OCI-LY1 (cell line): ENCODE measurements around the gene NTRK3.

Experiments used
- H2AFZ ChIP-seq: fragments of 200-600 bp; sonication (generic), shearing (Covaris generic); 2 replicates; pipeline ENCODE4 v1.6.0; 2014; ENCODE audit warnings: antibody characterized with exemption, mild to moderate bottlenecking, low read length
- H3F3A ChIP-seq: fragments of 200-600 bp; sonication (generic), shearing (Covaris generic); 2 replicates; pipeline ENCODE4 v1.6.0; 2014; ENCODE audit warnings: mild to moderate bottlenecking, antibody characterized with exemption, low read length, moderate library complexity; ENCODE audit not compliant: insufficient read depth
- H3K27ac ChIP-seq: fragments of 200-600 bp; sonication (generic); 2 replicates; pipeline ENCODE4 v1.5.1; 2014; ENCODE audit warnings: low read length, mixed run types, mild to moderate bottlenecking, low read depth; ENCODE audit not compliant: poor library complexity, severe bottlenecking
- H3K27me3 ChIP-seq: fragments of 200-600 bp; sonication (generic); 2 replicates; pipeline ENCODE4 v1.6.0; 2014; ENCODE audit warnings: antibody characterized with exemption, mild to moderate bottlenecking, low read length, moderate library complexity; ENCODE audit not compliant: insufficient read depth
- H3K36me3 ChIP-seq: fragments of 200-600 bp; sonication (generic); 2 replicates; pipeline ENCODE4 v1.6.1; 2014; ENCODE audit warnings: mild to moderate bottlenecking, antibody characterized with exemption, low read length, moderate library complexity, mixed read lengths; ENCODE audit not compliant: insufficient read depth
- H3K4me1 ChIP-seq: fragments of 200-600 bp; sonication (generic); 2 replicates; pipeline ENCODE4 v1.5.1; 2014; ENCODE audit warnings: mild to moderate bottlenecking, low read length, moderate library complexity; ENCODE audit not compliant: insufficient read depth, severe bottlenecking
- H3K4me2 ChIP-seq: fragments of 200-600 bp; sonication (generic), shearing (Covaris generic); 2 replicates; pipeline ENCODE4 v1.6.1; 2014; ENCODE audit warnings: low read length
- H3K4me3 ChIP-seq: fragments of 200-600 bp; sonication (generic); 2 replicates; pipeline ENCODE4 v1.5.1; 2014; ENCODE audit warnings: low read length, low read depth, mild to moderate bottlenecking, mixed read lengths; ENCODE audit not compliant: poor library complexity, severe bottlenecking
- H3K79me2 ChIP-seq: fragments of 200-600 bp; shearing (Covaris generic); 2 replicates; pipeline ENCODE4 v1.6.1; 2016; ENCODE audit warnings: mixed run types, low read length, mixed read lengths; ENCODE audit not compliant: insufficient read depth
- H3K9ac ChIP-seq: fragments of 200-600 bp; sonication (generic), shearing (Covaris generic); 2 replicates; pipeline ENCODE4 v1.6.1; 2014; ENCODE audit warnings: mild to moderate bottlenecking, low read length, mixed read lengths
- H3K9me2 ChIP-seq: fragments of 200-600 bp; sonication (generic), shearing (Covaris generic); 2 replicates; pipeline ENCODE4 v1.6.1; 2014; ENCODE audit warnings: low read depth, mild to moderate bottlenecking, low read length, mixed read lengths
- H3K9me3 ChIP-seq: fragments of 200-600 bp; shearing (Covaris generic); 2 replicates; pipeline ENCODE4 v1.6.1; 2014; ENCODE audit warnings: low read length, mixed read lengths
- H4K20me1 ChIP-seq: fragments of 200-600 bp; sonication (generic), shearing (Covaris generic); 2 replicates; pipeline ENCODE4 v1.6.0; 2016; ENCODE audit warnings: mild to moderate bottlenecking, low read length; ENCODE audit not compliant: insufficient read depth
- CTCF ChIP-seq: fragments of 200-600 bp; sonication (generic), shearing (Covaris generic); IDR thresholded peaks from 2 replicates; pipeline ENCODE4 v1.5.1; 2017; ENCODE audit warnings: mild to moderate bottlenecking, antibody characterized with exemption, low read length, moderate library complexity, mixed read lengths
- EZH2 ChIP-seq: fragments of 200-600 bp; sonication (generic), shearing (Covaris generic); IDR thresholded peaks from 2 replicates; pipeline ENCODE4 v1.8.0; 2017; ENCODE audit warnings: borderline replicate concordance, mixed run types, mild to moderate bottlenecking, antibody characterized with exemption, low read length, moderate library complexity, mixed read lengths

Gene NTRK3

DNA sequence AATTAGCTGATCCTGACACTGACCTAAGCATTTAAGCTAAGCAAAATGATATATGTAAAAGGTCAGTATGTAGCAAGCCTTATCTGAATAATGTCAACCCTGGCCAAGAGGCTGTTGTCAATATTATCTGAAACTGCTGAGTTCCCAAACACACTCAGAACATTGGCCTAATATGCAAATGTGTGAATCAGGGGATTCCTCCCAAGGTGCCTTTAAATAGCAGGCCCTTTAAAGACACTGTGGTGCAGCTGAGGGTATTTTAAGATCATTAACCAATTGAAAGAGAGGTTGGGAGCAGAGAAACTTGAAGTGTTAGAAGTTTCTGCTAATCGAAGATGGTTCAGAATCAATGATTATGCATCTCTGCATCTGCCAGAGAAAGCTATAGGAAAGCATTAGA, 207.0 kb downstream of the NTRK3 start:
- no peaks in the 10 kb centered on the region for H4K20me1 ChIP-seq
- no peaks in the 10 kb centered on the region for H3K9me2 ChIP-seq
- no peaks in the 10 kb centered on the region for H3K36me3 ChIP-seq
- H3F3A ChIP-seq: no peaks in the 10 kb centered on the region
- no peak overlapping the region for H3K4me3 ChIP-seq
- no peak overlapping the region for H3K27ac ChIP-seq
- H3K9ac ChIP-seq: no peak overlapping the region
- H3K9me3 ChIP-seq: no peaks in the 10 kb centered on the region
- no peaks in the 10 kb centered on the region for H3K4me1 ChIP-seq
- TF ChIP-seq EZH2: no peak
- TF ChIP-seq CTCF: no peak
- no peaks in the 10 kb centered on the region for H3K27me3 ChIP-seq
- H3K4me2 ChIP-seq: no peak overlapping the region
- no peaks in the 10 kb centered on the region for H3K79me2 ChIP-seq
- no peak overlapping the region for H2AFZ ChIP-seq

DNA sequence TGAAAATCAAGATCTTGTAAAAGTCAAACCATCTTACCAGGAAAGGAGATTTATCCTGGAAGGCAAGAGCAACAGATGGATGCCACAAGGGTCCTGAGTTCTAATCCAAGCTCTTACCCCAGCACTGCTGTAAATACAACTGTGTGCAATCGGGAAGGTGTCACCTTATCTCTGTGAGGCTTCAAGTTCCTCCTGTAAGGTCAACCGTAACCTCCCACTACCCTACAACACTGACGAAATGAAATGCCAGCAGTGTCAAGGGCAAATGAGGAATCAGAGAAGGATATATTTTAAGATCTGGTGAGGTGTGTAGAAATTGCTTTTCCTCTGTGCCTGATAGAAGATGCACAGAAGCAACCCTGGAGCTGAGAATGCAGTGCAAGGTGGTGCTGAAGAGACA, 207.8 kb downstream of the NTRK3 start:
- H3K4me1 ChIP-seq: no peaks in the 10 kb centered on the region
- H3K4me2 ChIP-seq: no peak overlapping the region
- H3K9me2 ChIP-seq: no peaks in the 10 kb centered on the region
- no peaks in the 10 kb centered on the region for H3K79me2 ChIP-seq
- H3K36me3 ChIP-seq: no peaks in the 10 kb centered on the region
- no peaks in the 10 kb centered on the region for H3K9me3 ChIP-seq
- no peaks in the 10 kb centered on the region for H4K20me1 ChIP-seq
- no peak overlapping the region for H3K4me3 ChIP-seq
- TF ChIP-seq CTCF: no peak
- no peak for TF ChIP-seq EZH2
- no peak overlapping the region for H3K9ac ChIP-seq
- no peak overlapping the region for H2AFZ ChIP-seq
- H3F3A ChIP-seq: no peaks in the 10 kb centered on the region
- no peaks in the 10 kb centered on the region for H3K27me3 ChIP-seq
- no peak overlapping the region for H3K27ac ChIP-seq

- no peak overlapping the region for H2AFZ ChIP-seq
- no peaks in the 10 kb centered on the region for H3K79me2 ChIP-seq
- H3K9ac ChIP-seq: no peak overlapping the region
- H3K4me3 ChIP-seq: no peak overlapping the region
- H3K27ac ChIP-seq: no peak overlapping the region
- no peaks in the 10 kb centered on the region for H3F3A ChIP-seq
- H3K4me2 ChIP-seq: no peak overlapping the region
- H3K36me3 ChIP-seq: no peaks in the 10 kb centered on the region
- H3K9me3 ChIP-seq: no peaks in the 10 kb centered on the region
- no peaks in the 10 kb centered on the region for H3K4me1 ChIP-seq
- TF ChIP-seq EZH2 (no peak), CTCF (no peak)
- H3K27me3 ChIP-seq: no peaks in the 10 kb centered on the region
- H4K20me1 ChIP-seq: no peaks in the 10 kb centered on the region
- no peaks in the 10 kb centered on the region for H3K9me2 ChIP-seq
Observed at GRCh38 chr15:88048237-88048636, 208.3 kb downstream of the NTRK3 start.
